HUDEP-2 (cell line): ENCODE results near the gene CKS1B.

Experiments used
- DNase-seq, 76 experiments: peaks; one replicate each; lab custom pipeline; 2025; ENCODE audit not compliant: unreplicated experiment in 76 of 76; lab: John Stamatoyannopoulos, UW

CKS1B gene

GRCh38 chr1:154974102-154974807 is at the start of gene CKS1B:
Gene CKS1B, plus strand, starts transcription at chr1:154974681. Its CDS starts 65 bp downstream, at chr1:154974746.
- peak in 75 of 76 experiments; percentile 86 to 100 (median 97) for DNase-seq

- DNase-seq = no peak
These were observed 48.9 kb upstream of the CKS1B start for GRCh38 chr1:154925335-154926170.

GRCh38 chr1:154926201-154926600 is 48.3 kb upstream of the CKS1B start:
- no peak for DNase-seq

GRCh38 chr1:154931940-154932487 is 42.5 kb upstream of the CKS1B start:
- DNase-seq = no peak

GRCh38 chr1:154934358-154934948 is 40.0 kb upstream of the CKS1B start:
- DNase-seq = no peak

- DNase-seq = peak in 1 of 76 experiments; percentile 20
These were observed 38.5 kb upstream of the CKS1B start for GRCh38 chr1:154935749-154936554.

GRCh38 chr1:154936555-154937084 is 37.9 kb upstream of the CKS1B start, which contains the start of gene PMVK:
Gene PMVK, minus strand, starts transcription at chr1:154936719. Its CDS starts 34 bp downstream, at chr1:154936685.
- DNase-seq = peak in 74 of 76 experiments; percentile 61 to 98 (median 91)

- peak in 72 of 76 experiments; percentile 43 to 97 (median 85) for DNase-seq
These were observed 37.1 kb upstream of the CKS1B start for GRCh38 chr1:154937085-154937987.

GRCh38 chr1:154937988-154938386 is 36.5 kb upstream of the CKS1B start:
- DNase-seq = no peak

GRCh38 chr1:154938604-154939399 is 35.7 kb upstream of the CKS1B start:
- DNase-seq = no peak

- no peak for DNase-seq
These were observed 34.3 kb upstream of the CKS1B start for GRCh38 chr1:154940213-154940560.

GRCh38 chr1:154940651-154941194 is 33.8 kb upstream of the CKS1B start:
- no peak for DNase-seq

- no peak for DNase-seq
These were observed 33.0 kb upstream of the CKS1B start for GRCh38 chr1:154941333-154942013.

- DNase-seq = peak in 13 of 76 experiments; percentile 5 to 25 (median 12)
These were observed 30.7 kb upstream of the CKS1B start for GRCh38 chr1:154943649-154944400.

GRCh38 chr1:154944401-154945159 is 29.9 kb upstream of the CKS1B start:
- no peak for DNase-seq
